Stimulated activated CD4-positive, alpha-beta T cell treated with anti-CD3 and anti-CD28 coated beads, Interleukin-15, amount 100 ng/mL, for 1 hour (primary cell): ENCODE measurements around the gene SLC1A7.

Source experiments
- DNase-seq, 2 donors: peaks; one replicate each; pipeline ENCODE4 v3.0.0-alpha.2; 2020; ENCODE audit warnings: low read depth in 1 of 2, low spot score in 1 of 2

Gene SLC1A7

GRCh38 chr1:53062708-53063591 is 79.5 kb downstream of the SLC1A7 start:
- DNase-seq, result no peak

GRCh38 chr1:53061859-53062707 is 80.4 kb downstream of the SLC1A7 start, which contains the start of gene PODN:
Gene PODN, plus strand, starts transcription at chr1:53062213. Its CDS starts 7,643 bp downstream, at chr1:53069856.
- no peak for DNase-seq

- no peak for DNase-seq
These were observed 81.1 kb downstream of the SLC1A7 start for GRCh38 chr1:53061123-53061858.

- no peak for DNase-seq
These were observed 81.9 kb downstream of the SLC1A7 start for GRCh38 chr1:53060579-53060978.

- DNase-seq, result no peak
These were observed 85.3 kb downstream of the SLC1A7 start for GRCh38 chr1:53057127-53057526.

GRCh38 chr1:53051676-53052075 is 90.8 kb downstream of the SLC1A7 start:
- DNase-seq, result no peak

- no peak for DNase-seq
These were observed 92.1 kb downstream of the SLC1A7 start for GRCh38 chr1:53050310-53050709.

- DNase-seq, result no peak
These were observed 92.9 kb downstream of the SLC1A7 start for GRCh38 chr1:53049574-53049967.

- no peak for DNase-seq
These were observed 93.4 kb downstream of the SLC1A7 start for GRCh38 chr1:53048960-53049573.

- DNase-seq, result no peak
These were observed 94.4 kb downstream of the SLC1A7 start for GRCh38 chr1:53047737-53048736.

- no peak for DNase-seq
These were observed 95.5 kb downstream of the SLC1A7 start for GRCh38 chr1:53046930-53047329.

GRCh38 chr1:53044926-53045325 is 97.5 kb downstream of the SLC1A7 start:
- DNase-seq, result no peak

GRCh38 chr1:53043271-53043670 is 99.2 kb downstream of the SLC1A7 start:
- no peak for DNase-seq

- DNase-seq, result no peak
These were observed 103.9 kb downstream of the SLC1A7 start for GRCh38 chr1:53038566-53038965.
